Nephron (organoid): Measurements from ENCODE around the gene KCTD12.

ENCODE experiments used
- H3K27ac Mint-ChIP-seq, 3 experiments: 2 replicates each; pipeline ENCODE4 v1.8.0; 2020; ENCODE audit warnings: mixed read lengths in 3 of 3, mild to moderate bottlenecking in 2 of 3, moderate library complexity in 1 of 3
- H3K27me3 Mint-ChIP-seq: 2 replicates; pipeline ENCODE4 v1.8.0; 2021; ENCODE audit warnings: low read depth, mild to moderate bottlenecking, moderate library complexity, mixed read lengths
- H3K36me3 Mint-ChIP-seq: 2 replicates; pipeline ENCODE4 v1.8.0; 2020; ENCODE audit warnings: low read depth, mixed read lengths
- H3K4me1 Mint-ChIP-seq: 2 replicates; pipeline ENCODE4 v1.8.0; 2020; ENCODE audit warnings: mixed read lengths
- H3K4me3 Mint-ChIP-seq, 3 experiments: 2 replicates each; pipeline ENCODE4 v1.8.0; 2020; ENCODE audit warnings: mild to moderate bottlenecking in 3 of 3, mixed read lengths in 3 of 3, moderate library complexity in 2 of 3
- H3K9me3 Mint-ChIP-seq: 2 replicates; pipeline ENCODE4 v1.8.0; 2020; ENCODE audit warnings: mixed read lengths
- CTCF ChIP-seq, 3 experiments: fragments of 200-600 bp; sonication (generic); IDR thresholded peaks; one replicate each; pipeline ENCODE4 v1.5.0; 2021; ENCODE audit warnings: antibody characterized with exemption in 3 of 3; ENCODE audit not compliant: unreplicated experiment in 3 of 3

KCTD12 gene

DNA sequence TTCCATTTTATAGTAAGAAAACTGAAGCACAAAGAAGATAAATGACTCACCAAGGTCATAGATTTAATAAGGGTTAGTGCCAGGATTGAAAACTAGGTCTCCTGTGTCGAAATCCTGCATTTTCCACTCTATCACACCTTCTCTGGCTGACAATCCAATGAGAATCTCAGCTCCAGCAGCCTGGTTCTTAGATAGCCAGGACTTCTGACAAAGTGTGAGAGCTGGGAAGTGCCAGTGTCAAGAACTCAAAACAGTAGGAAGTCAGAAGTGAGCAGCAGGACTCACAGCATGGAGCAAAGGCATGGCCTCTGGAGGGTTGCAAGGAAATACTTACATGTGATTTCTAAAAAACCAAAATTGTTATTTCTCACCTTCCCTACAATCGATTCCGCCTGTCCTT is 24.3 kb downstream of the KCTD12 start:
- no peak overlapping the region for H3K4me3 Mint-ChIP-seq
- H3K27me3 Mint-ChIP-seq: peaks cover 7% of the 10 kb centered on the region
- H3K27ac Mint-ChIP-seq: no peak overlapping the region
- peaks cover 9% of the 10 kb centered on the region for H3K9me3 Mint-ChIP-seq
- no peak for TF ChIP-seq CTCF (IDR thresholded peaks at IDR 0.05; ENCODE audit: unreplicated experiment in 3 of 3)
- H3K4me1 Mint-ChIP-seq: no peaks in the 10 kb centered on the region
- H3K36me3 Mint-ChIP-seq: no peaks in the 10 kb centered on the region

GRCh38 chr13:76860706-76861105 is 25.5 kb downstream of the KCTD12 start:
- Mint-ChIP-seq H3K27ac (no peak overlapping the region), H3K27me3 (peaks cover 4% of the 10 kb centered on the region), H3K4me3 (no peak overlapping the region), H3K4me1 (no peaks in the 10 kb centered on the region), H3K36me3 (no peaks in the 10 kb centered on the region), H3K9me3 (peaks cover 9% of the 10 kb centered on the region)
- no peak for TF ChIP-seq CTCF (IDR thresholded peaks at IDR 0.05; ENCODE audit: unreplicated experiment in 3 of 3)

- H3K4me1 Mint-ChIP-seq: no peaks in the 10 kb centered on the region
- no peaks in the 10 kb centered on the region for H3K36me3 Mint-ChIP-seq
- no peaks in the 10 kb centered on the region for H3K27me3 Mint-ChIP-seq
- H3K4me3 Mint-ChIP-seq: no peak overlapping the region
- no peak for TF ChIP-seq CTCF (IDR thresholded peaks at IDR 0.05; ENCODE audit: unreplicated experiment in 3 of 3)
- H3K27ac Mint-ChIP-seq: no peak overlapping the region
- H3K9me3 Mint-ChIP-seq: peaks cover 3% of the 10 kb centered on the region
These were observed 31.3 kb downstream of the KCTD12 start for GRCh38 chr13:76854894-76855293.

- Mint-ChIP-seq H3K27me3 (no peaks in the 10 kb centered on the region), H3K4me1 (no peaks in the 10 kb centered on the region), H3K4me3 (no peak overlapping the region), H3K27ac (no peak overlapping the region), H3K9me3 (no peaks in the 10 kb centered on the region), H3K36me3 (no peaks in the 10 kb centered on the region)
- no peak for TF ChIP-seq CTCF (IDR thresholded peaks at IDR 0.05; ENCODE audit: unreplicated experiment in 3 of 3)
These were observed 32.1 kb downstream of the KCTD12 start for GRCh38 chr13:76853921-76854608.

DNA sequence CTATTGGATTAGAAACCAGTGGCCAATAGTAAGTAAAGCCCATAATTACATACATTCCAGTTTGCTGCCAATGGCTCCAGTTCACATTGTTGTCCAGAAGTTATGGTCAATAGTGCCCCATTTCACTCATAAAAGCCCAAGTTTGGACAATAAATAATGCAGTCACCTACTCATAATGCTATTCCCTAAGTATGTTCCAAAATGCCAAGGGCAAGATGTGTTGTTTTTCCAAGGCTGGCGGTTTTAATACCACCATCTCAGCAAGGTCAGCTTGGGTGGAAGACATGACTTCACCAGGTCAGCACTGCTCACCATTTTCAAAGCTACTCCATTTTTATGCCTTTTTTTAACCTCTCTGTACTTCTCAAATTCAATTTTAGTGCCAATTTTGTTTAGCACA is 32.7 kb downstream of the KCTD12 start:
- no peak for TF ChIP-seq CTCF (IDR thresholded peaks at IDR 0.05; ENCODE audit: unreplicated experiment in 3 of 3)
- no peaks in the 10 kb centered on the region for H3K36me3 Mint-ChIP-seq
- no peaks in the 10 kb centered on the region for H3K27me3 Mint-ChIP-seq
- H3K4me3 Mint-ChIP-seq: no peak overlapping the region
- H3K27ac Mint-ChIP-seq: no peak overlapping the region
- H3K9me3 Mint-ChIP-seq: no peaks in the 10 kb centered on the region
- no peaks in the 10 kb centered on the region for H3K4me1 Mint-ChIP-seq

GRCh38 chr13:76852986-76853385 is 33.2 kb downstream of the KCTD12 start:
- Mint-ChIP-seq H3K4me3 (no peak overlapping the region), H3K9me3 (no peaks in the 10 kb centered on the region), H3K36me3 (no peaks in the 10 kb centered on the region), H3K27ac (no peak overlapping the region), H3K27me3 (no peaks in the 10 kb centered on the region), H3K4me1 (no peaks in the 10 kb centered on the region)
- TF ChIP-seq CTCF (IDR thresholded peaks at IDR 0.05; ENCODE audit: unreplicated experiment in 3 of 3): no peak
